Measurements from ENCODE around the gene KAT2B. TPM values are rescaled to one million over a fixed set of nuclear protein-coding genes. Genes with fewer than 3 reads are reported as not detected.

The KAT2B gene
- total RNA-seq, 1 donor from 2014 or later, result 30.7 TPM

DNA sequence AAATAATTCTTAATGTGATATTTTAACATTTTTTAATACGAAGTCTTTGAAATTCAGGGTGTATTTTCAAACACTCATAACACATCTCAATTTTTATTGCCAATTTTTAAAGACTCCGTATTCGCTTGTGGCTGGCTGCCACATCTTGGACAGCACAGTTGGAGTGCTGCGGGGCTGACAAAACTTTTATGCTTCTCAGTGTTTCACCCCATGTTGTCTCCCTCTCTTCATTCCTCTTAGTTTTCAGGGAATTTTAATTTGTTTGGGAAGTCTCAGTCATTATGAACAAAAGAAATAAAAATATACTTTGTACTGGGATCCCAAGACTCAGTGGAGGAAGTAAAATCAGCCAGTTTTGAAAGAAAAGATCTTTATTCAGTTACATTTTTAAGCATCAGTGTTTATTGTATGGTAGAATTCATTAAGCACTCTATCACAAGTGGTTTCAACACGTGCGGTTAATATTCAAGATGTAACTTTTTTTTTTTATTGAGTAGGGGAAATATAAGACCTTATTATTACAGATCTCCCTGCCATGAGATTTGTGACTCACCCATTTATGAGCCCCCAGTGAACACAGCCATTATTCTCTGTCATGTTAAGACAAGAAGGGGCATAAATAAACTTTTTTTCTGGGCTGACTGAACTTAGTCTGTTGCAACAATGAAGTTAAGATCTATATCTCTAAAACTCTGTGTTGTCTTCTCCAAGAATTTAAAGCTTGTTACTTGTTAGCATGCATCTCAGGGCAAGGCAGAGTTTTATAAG, 26.8 kb downstream of the KAT2B start:
- ATAC-seq, result no peak

DNA sequence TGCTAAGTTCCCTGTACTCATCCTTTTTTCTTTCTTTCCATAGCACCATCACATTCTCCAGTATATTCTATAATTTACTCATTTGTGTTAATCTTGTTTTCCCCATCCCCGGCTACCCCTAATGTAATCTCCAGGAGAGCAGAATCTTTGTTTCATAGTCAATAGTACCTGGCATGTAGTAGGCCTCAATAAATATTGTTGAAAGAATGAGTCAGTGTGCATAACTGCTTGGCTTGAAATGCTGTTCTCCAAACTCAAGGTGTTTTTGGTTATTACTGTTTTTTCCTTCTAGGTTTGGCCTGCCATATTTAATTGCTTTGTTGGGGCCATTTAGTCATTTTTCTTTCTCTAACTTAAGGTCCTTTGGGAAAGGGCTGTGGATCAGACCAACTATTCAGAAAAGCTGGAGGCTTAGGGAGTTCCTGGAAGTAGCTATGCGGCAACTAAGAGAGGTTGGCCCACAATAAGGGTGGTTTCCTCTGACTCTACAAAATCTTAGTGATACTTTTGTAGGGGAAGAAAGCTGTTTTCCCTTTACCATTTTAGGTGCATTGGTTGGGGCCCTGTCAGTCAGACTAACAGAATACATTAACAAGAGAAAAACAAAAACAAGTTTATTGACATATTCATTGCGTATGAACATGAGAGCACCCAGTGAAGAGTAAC, 28.4 kb downstream of the KAT2B start:
- no peak for ATAC-seq

DNA sequence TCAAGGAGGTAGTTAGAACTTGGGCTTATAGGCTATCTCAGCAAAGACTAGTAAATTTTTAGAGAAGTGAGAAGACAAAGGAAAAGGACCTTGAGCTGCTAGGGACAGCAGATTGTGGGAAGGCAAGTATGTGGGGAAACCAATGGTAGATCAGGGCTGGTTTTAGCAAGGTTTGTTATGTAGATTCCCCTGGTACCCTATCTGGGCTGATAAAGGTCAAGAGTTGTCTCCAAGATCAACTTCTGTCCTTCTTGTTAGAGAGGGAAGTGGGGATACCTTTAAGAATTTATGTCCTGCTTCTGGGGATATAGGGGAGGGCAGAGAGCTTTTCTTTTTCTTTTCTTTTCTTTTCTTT, 28.9 kb downstream of the KAT2B start:
- ATAC-seq, result no peak

DNA sequence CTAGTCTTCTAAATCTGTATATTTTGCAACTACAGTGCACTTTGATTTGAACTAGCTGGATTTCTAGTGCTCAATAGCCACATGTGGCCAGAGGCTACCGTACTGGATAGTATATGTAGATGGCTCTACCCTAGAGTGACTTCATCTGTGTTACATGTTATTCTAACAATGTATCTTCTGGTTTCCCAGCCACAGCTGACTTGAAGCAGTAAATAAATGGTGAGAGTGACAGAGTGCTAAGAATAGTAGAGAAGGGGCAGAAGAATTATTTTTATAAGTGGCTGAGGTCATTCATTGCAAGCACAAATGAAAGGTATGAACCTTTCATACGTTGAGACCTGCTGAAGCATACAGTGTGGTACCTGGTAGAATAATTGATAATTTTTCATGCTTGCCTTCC, 30.9 kb downstream of the KAT2B start:
- ATAC-seq, result no peak

DNA sequence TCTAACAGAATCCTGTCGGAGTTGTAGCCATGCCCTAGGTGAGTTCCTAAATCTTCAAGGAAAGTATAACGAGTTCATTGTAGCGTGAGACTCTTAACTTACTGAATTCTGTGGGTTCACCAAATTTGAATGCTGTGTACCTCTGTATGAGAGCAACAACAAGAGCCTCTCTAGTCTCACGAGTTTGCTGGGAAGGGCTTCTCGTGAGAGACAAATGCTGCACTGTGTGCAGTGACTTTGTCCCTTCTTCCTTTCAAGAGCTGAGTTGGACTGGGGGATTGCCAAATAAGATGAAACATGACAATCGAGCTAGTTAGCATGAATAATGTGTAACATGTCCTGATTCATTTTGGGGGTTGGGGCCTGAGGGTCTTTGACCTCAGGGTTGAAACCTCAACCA, 32.2 kb downstream of the KAT2B start:
- ATAC-seq, result no peak

DNA sequence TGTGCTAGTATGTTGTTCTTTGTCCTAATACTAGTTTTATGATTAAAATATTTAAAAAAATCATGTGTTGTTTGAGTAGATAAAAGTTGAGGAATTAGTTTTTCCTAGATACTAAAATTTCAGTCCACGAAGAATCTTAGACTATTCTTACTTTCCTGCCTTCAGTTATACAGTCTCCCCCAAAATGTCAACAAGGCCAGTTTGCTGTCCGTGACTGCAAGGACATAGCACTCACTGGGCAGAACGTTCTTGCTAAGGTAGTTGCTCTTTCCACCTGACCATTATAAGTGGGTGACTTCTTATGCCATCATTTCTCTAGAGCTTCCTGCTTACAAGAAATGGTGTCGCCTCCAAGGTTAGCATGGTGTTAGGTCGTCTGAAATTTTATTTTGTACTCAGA, 32.8 kb downstream of the KAT2B start:
- no peak for ATAC-seq

DNA sequence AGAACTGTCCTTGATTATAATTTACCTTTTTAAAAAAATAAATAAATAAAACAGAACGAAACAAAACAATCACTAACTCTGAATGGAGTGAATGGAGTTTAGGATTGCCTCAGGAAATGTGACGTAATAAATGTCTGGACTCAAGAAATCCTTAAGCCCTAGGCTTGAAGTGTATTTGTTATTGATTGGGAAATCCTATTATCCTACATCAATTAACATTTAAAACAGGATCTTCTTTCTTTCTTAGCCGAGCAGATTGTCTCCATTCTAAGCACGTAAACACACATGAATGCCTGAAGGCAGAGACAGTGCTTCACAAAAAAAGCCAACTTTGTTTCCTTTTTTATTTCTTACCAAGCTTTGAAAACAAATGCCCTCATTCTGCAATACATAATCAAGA, 33.4 kb downstream of the KAT2B start:
- no peak for ATAC-seq

DNA sequence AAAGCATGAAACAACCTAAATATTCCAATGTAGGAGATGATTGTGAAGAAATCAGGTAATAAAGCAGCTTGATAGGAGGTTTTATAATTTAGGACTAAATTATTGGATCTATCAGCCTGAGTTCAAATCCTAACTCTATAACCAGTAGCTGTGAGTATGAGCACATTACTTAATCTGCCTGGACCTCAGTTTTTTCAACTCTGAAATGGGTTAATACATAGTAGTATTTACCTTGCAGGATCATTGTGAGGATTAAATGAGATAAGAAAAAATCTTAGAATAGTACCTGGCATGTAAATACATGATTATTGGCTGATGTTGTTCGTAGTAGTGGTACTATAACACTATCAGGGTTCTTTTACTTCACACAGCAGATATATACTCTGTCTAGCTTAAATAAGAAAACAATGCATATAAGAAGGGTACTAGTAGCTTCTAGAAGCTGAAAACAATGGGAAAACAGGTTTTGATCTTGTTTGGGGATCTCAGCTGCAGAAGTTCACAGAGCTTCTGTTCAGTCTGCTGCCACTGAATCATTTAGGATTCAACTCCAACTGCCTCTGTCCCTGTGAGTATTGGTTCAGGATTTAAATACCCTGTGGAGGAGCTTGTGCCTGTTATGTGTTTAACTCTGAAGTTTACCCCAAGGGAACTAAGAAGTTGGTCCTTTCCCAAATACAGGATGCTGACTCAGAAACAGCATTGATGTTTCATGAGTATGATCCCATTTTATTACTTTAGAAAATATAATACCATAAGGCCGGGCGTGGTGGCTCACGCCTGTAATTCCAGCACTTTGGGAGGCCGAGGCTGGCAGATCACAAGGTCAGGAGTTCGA, 34.2 kb downstream of the KAT2B start:
- peak; percentile 67 for ATAC-seq

DNA sequence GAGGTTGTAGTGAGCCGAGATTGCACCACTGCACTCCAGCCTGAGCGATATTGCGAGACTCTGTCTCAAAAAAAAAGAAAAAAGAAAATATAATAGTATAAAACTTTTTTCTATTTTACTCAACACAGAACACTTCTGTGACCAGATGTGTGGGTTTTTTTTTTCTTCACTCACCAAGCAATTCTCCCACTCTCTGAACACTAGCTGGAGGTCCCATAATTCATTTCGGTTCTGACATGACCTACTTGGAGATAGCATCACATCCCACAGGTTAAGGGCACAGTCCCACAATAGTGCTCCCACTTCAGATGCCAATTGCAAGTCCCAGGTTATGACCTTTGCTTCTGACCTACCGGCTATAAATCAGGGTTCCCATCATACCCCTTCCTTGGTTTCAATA, 35.0 kb downstream of the KAT2B start:
- ATAC-seq, result no peak

DNA sequence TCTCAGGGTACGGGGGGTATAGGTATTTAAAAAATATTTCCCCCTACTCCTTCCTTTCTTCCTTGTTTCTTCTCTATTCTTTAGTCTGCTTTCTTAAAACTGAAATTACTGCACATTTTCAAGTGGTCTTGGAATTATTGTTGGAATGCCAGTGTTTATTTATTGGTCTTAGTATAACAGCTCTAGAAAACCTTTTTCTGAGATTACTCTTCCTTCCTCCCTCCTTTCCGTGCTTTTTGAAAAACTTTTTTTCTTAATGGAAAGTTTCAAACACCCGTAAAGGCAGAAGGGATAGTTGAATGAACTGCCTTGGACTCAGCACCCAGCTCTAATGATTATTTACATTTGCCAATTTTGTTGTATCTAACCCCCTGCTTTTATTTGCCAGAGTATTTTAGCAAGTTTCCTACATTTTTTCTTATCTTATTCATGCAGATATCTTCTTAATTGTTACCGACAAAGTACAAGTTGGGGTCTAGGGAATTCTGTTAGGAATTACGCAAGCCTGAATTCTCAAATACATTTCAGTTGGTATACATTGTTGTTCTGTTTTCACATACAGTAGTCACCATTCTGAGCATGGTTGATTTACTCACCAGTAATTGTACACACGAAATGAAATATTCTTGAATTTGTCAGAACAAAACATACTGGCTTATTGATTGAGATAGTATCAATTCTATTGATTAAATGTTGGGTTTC, 36.2 kb downstream of the KAT2B start:
- no peak for ATAC-seq

DNA sequence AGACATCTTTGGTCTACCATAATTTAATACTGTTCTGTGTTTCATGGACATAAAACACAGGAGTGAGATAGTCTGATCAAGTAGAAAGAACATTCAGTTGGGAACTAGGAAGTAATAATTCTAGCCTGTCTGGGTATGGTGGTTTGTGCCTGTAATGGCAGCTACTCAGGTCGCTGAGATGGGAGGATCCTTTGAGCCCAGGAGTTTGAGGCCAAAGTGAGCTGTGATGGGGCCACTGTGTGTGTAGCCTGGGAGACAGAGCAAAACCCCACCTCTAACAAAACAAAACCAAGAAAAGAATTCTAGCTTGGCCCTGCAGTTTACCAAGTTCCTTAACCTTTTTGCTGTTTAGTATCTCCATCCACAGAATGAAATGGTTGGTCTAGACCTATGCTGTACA, 36.8 kb downstream of the KAT2B start:
- no peak for ATAC-seq

DNA sequence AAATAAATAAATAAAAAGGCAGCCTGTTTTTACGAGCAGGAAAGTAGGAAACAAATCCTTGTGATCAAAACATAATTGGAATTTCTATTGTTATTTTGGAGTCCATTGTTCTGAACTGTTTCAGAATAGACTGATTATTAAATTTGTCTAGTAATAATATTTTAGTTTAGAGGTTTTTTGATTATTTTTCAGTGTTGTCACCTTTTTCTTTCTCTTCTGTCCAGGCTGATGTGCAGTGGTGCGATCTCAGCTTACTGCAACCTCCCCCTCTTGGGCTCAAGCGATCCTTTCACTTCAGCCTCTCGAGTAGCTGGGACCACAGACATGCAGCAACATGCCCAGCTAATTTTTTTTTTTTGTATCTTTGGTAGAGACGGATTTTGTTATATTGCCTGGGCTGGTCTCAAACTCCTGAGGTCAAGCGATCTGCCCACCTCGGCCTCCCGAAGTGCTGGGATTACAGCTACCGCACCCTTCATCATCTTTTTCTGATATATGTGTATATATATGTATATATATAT, 38.0 kb downstream of the KAT2B start:
- no peak for ATAC-seq

DNA sequence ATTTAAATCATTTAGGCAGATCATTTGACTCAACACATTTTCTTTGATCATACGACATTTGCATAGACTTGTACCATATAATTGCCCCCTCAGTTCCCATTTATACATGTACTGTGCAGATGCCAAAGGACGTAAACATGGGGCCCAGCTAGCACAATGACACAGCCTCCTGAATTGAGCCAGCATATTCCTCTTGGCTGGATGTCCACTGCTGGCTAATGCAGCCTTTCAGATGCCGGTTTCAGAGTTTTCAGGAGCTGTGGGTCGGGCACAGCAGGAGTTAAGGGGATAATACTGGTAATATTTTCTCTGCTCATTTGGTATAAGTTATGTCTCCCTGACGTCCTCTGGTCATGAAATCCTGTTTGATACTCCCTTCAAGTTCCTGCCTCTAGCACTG, 39.4 kb downstream of the KAT2B start:
- ATAC-seq, result no peak

DNA sequence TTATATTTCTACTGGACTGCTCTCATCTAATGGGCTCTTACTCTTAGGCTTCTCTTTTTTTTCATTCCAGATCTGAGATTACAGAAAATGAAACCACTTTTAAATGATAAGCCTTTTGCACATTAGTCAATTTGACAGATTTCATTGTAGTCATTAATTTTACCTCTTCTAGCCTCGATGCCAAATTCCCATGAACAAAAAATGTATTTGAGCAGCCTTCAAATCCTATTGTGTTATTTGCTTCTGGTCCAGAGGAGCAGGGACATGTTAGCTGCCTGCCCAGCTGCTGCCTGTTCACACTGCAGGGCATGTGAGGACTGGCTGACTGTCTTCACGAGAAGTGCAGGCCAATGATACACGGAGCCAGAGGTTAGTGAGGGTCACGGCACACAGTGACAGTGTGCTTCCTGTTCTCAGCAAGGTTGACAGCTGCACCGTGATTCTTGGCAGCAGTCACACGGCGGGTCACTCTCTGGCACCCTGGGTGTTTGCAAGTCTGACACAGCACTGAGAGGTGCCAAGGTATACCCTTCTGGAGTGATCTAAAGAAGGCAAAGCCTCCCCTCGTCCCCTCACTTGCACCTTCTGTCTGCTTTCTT, 40.8 kb downstream of the KAT2B start:
- peak; percentile 98 for ATAC-seq

DNA sequence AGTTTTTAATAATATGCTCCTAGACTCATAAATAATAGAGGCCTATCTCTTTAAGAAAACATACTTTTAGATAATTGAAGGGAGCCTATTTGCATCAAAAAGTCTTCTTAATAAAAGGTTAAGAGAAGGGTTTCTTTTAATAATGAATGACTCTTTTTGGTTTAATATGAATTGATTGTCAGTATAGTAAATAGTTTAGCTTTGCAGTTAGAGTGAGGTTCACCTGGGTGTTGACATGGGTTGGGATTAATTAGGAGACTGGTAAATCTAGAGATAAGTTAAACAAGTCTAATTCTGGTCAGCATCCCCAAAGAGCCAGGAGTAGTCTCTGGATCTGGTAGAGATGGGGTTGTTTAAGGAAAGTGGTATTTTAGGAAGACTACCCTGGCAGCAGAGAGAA, 43.0 kb downstream of the KAT2B start:
- ATAC-seq, result no peak

DNA sequence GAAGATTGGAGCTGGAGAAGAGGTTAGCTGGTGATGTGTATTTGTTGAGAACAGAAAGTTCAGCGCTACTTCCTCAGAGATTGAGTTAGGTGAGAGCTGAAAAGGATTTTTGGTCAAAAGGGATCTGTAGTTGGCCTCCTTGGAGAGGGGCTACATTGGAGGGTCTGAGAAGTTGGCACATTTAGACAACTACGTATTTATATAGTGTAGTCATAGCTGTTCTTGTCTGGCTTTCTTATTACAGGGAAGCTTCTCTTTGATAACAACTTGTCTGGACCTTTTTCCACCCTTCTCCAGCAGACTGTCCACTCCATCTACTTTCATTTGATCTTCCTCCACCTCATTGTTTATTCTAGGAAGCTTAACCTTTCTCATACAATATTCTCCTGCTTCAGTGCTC, 43.7 kb downstream of the KAT2B start:
- ATAC-seq, result no peak

DNA sequence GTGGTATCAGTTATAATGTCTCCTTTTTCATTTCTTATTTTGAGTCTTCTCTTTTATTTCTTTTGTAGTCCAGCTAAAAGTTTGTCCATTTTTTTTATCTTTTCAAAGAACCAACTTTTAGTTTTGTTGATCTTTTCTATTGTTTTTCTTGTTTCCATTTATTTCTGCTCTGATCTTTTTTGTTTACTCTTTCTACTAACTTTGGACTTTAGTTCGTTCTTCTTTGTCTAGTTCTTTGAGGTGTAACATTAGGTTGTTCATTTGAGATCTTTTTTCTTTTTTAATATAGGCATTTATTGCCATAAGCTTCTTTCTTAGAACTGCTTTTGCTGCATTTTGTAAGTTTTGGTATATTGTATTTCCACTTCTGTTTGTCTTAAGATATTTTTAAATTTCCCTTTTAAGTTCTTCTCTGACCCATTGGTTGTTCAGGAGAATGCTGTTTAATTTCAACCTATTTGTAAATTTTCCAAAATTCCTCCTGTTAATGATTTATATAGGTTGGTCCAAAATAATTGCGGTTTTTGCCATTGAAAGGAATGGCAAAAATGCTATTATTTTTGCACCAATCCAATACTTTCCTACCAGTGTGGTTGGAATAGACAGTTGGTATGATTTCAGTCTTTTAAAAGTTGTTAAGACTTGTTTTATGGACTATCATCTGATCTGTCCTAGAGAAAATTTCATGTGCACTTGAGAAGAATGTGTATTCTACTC, 51.2 kb downstream of the KAT2B start:
- no peak for ATAC-seq

DNA sequence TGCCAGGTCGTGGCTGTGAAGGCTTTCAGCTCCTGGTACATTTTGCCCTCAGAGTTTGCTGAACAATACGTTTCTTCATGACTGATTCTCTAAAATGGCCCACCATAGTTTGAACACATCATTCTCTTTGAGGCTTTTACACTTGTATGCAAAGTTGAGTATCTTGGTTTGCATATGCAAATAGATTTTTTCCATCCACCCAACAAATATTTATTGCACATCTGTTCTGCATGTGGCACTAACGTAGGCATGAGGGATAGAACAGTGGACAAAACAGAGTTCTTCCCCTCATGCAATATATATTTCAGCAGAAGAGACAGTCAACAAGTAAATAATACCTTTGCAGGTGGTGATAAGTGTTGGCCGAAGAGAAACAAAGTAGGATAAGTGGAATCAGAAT, 55.2 kb downstream of the KAT2B start:
- ATAC-seq, result no peak

DNA sequence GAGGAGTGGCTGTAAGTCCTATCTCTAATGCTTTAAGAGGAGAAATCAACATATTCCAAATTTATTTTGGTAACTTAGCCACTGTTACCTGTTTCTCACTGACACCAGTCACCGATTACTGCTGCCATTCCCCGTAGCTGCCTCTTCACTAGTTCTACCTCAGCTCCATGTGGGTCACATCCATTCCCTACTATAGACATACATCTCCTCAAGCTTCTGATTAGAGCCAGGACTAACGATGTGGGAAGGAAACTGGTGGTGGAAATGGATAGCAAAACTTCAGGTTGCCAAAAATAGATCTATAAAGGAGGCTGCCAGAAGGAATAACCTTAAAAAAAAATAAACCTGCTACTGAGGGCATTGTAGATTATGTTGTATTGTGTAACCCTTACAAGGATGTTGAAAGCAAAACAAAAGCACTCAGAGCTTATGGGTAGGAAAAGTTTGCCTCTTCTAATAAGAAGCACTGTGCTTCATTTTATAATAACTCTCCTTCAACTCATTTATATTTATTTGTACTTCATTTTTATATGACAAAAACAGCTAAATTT, 56.0 kb downstream of the KAT2B start:
- ATAC-seq, result no peak

DNA sequence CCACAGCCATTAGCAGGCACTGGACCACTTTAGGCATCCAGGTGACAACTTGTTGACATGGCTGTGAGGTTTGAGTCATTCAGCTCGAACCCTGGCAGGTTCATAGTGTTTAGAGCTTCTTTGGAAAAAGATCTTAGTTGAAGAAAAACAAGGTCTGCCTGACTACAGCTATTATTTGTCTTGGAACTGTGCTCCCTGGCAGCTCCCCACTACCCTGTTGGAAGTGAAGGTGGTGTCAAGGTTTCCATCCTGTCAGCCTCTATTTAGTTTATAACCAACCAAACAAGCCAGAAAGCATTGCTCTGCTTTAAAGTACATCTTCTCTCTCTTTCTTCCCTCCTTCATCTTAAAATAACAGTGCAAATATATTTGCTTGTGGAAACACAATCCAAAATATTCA, 56.8 kb downstream of the KAT2B start:
- no peak for ATAC-seq

DNA sequence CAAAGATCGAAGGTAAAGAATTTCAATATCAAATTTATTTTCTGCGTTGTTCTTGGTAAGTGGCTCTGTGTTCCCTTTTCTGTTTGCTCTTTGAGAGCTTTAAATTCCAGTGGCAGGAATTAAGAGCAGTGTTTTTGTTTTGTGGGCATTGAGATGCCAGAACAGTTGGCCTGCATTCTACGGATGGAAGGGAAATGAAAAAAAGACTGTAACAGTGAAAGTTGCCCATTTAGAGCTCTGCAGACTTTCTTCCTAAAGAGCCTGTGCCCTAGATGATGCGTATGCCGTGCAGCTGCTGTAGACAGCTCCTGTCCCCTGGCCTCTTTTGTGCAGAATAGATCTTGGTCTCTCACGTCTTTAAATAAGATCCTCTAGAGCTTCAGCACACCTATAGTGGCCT, 58.8 kb downstream of the KAT2B start:
- no peak for ATAC-seq

All from esophagus mucosa (tissue), 1 donor.